GM13977 (cell line): ENCODE results near the gene IPO5.

Experiments
- DNase-seq: peaks from one replicate; pipeline ENCODE4 v3.0.0; 2012; ENCODE audit warnings: low spot score
- CTCF ChIP-seq: IDR thresholded peaks from 2 replicates; pipeline ENCODE4 v1.5.1; 2012; ENCODE audit warnings: mild to moderate bottlenecking, control low read depth; ENCODE audit not compliant: insufficient read depth; ENCODE audit errors: extremely low read depth, missing control alignments
- in situ Hi-C: fragments of 300-500 bp; cut with MboI; formaldehyde crosslinking; loops from one replicate; pipeline ENCODE4 v1.12.0; 2022; ENCODE audit warnings: low sequenced_read_pairs, low pct_unique_long_range_greater_than_20kb, mixed read lengths, inconsistent platforms; ENCODE audit not compliant: unreplicated experiment

The IPO5 gene

GRCh38 chr13:98072476-98072875 lies 119.0 kb downstream of the IPO5 start:
- TF ChIP-seq CTCF, result no peak
- in situ Hi-C loops, result no loop called here

More at GRCh38 chr13:98072476-98072875, 119.0 kb downstream of the IPO5 start:
- DNase-seq, result no peak
